HepG2 (cell line): ENCODE results near the gene CLDN4. TPM values are rescaled to one million over a fixed set of nuclear protein-coding genes. Genes with fewer than 3 reads are reported as not detected.

Experiments
- ASH2L ChIP-seq: fragments of 300-600, 200-600 bp; sonication (generic); IDR thresholded peaks from 2 replicates; pipeline ENCODE4 v1.7.0; 2017; ENCODE audit warnings: low read depth, mild to moderate bottlenecking, moderate library complexity, mixed read lengths, low read length; ENCODE audit not compliant: insufficient read length
- PLSCR1 ChIP-seq: sonication (generic); formaldehyde crosslinking; IDR thresholded peaks from 2 replicates; pipeline ENCODE4 v1.5.0; 2020; ENCODE audit warnings: missing genetic modification reagents, mild to moderate bottlenecking, borderline replicate concordance
- SNAI1 ChIP-seq: sonication (generic); formaldehyde crosslinking; IDR thresholded peaks from 2 replicates; pipeline ENCODE4 v1.5.0; 2020; ENCODE audit warnings: mild to moderate bottlenecking, missing genetic modification reagents, borderline replicate concordance
- ZBTB40 ChIP-seq, 2 experiments: fragments of 450-650 bp in 1 of 2; sonication (generic) in 1 of 2; formaldehyde crosslinking in 1 of 2; IDR thresholded peaks; 2 replicates each; pipeline versions ENCODE4 v1.6.1 to v1.8.0; 2016 to 2022; ENCODE audit warnings: antibody characterized with exemption in 1 of 2, mild to moderate bottlenecking in 1 of 2, missing genetic modification reagents in 1 of 2
- ZNF407 ChIP-seq: sonication (generic); formaldehyde crosslinking; IDR thresholded peaks from one replicate; pipeline ENCODE4 v1.5.1; 2020; ENCODE audit warnings: mild to moderate bottlenecking, missing genetic modification reagents; ENCODE audit errors: not compliant biosample characterization
- polyA plus RNA-seq, 8 experiments: library from polyadenylated mRNA; depleted of rRNA in 3 of 8; stranded (reverse) in 7 of 8; unstranded in 1 of 8; fragments of >200 nt; fragmentation: Illumina TruSeq in 4 of 8; extraction: Trizol in 4 of 8; gene quantifications; 2 replicates each; pipeline versions ENCODE4 v1.2.1 to v1.2.3, GENCODE V29; 2011 to 2016; ENCODE audit warnings: low read depth in 4 of 8, missing spikeins in 1 of 8, mixed read lengths in 1 of 8; ENCODE audit not compliant: insufficient read depth in 1 of 8
- total RNA-seq, 5 experiments: library from RNA; depleted of rRNA; stranded (reverse); fragments of >200 nt; fragmentation: Illumina TruSeq; extraction: Trizol; gene quantifications; 2 replicates each; pipeline ENCODE4 v1.2.3, GENCODE V29; 2016; ENCODE audit warnings: low read depth in 1 of 5

Gene CLDN4
- total and polyA plus RNA-seq, 2 of the 13 experiments (the other 11 are each of a cell fraction or from before 2014, with no cell fraction given) = 28.2 to 35.7 TPM

- TF ChIP-seq ZBTB40 (IDR thresholded peaks at IDR 0.05) = no peak
- TF ChIP-seq ZBTB40 (CRISPR knock-in tag; IDR thresholded peaks at IDR 0.05) = peak; percentile 44; the same call in 1 of the 2 replicates
- TF ChIP-seq PLSCR1 = no peak
- TF ChIP-seq SNAI1 (CRISPR knock-in tag) = 0 out of 2 replicates have a peak, but pooled peaks have one; percentile 17
- no peak for TF ChIP-seq ASH2L
- no peak for TF ChIP-seq ZNF407
These were observed at the start of gene CLDN4 (continued) for GRCh38 chr7:73830681-73831583.
